Midbrain (tissue), 1 donor: ENCODE results near the gene CFAP119.
A peak's percentile ranks its signal among the peaks of the same experiment; 100 is the strongest.
"Not testable (repeated sequence)": the region's sequence is repeated elsewhere in the genome, so short reads cannot be mapped to it uniquely, and the experiment has no call there.

ENCODE experiments used
- DNase-seq: peaks from one replicate; lab custom pipeline; 2025; lab: John Stamatoyannopoulos, UW

CFAP119 gene

DNA sequence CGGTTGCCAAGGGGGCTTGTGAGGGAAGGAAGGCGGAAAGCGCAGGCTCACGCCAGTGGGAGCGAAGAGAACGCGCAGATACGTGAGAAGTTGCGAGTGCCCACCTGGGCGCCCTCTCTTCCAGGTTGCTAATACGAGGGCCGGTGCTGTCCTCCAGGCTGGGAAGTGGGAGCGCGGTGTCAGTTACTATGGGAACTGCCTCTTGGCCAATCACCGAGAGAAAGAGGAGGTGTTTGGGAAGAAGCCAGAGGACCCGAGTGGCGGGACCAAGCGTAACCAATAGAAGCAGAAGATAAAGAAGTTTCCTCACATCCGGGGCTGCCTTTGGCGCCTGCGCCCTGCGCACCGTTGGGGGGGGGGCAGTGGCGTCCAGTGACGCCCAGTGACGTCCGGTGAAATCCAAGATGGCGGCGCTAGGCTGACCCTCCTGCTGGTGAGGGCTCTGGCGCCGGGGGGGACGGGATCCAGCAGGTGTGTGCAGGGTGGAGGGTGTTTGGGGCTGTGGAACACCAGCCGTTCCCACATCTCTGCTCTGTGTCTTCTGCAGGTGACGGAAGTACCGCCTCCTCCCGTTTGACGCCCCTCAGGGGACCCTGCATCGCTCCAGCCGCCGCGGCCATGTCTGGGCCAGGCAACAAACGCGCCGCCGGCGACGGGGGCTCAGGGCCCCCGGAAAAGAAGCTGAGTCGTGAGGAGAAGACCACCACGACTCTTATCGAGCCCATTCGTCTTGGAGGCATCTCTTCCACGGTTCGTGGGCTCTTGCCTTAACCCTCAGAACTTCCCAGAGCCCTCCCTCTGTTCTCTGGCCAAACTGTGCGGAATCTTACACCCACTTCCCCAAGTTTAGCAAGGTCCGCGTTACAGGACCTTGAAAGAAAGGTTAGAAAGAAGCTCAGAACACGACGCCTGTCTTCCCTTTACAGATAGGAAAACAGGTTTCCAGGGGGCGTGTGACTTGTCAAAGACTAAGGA is at the start of gene CFAP119, which contains the start of gene RNF40:
Gene CFAP119 (minus strand): TSS at position 135 of the 975 bp plus-strand sequence. CDS start 314 bp downstream, outside the sequence.
Gene RNF40 (plus strand): TSS at position 395 of the 975 bp plus-strand sequence. CDS start 224 bp downstream, at position 619.
- peak; percentile 97 for DNase-seq

DNA sequence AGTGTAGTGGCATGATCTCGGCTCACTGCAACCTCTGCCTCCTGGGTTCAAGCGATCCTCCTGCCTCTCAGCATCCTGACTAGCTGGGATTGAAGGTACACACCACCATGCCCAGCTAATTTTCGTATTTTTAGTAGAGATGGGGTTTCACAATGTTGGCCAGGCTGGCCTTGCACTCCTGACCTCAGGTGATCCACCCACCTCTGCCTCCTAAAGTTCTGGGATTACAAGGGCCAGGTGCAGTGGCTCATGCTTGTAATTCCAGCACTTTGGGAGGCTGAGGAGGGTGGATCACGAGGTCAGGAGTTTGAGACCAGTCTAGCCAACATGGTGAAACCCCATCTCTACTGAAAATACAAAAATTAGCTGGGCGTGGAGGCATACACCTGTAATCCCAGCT is 47.8 kb upstream of the CFAP119 start:
- not testable (repeated sequence) for DNase-seq

DNA sequence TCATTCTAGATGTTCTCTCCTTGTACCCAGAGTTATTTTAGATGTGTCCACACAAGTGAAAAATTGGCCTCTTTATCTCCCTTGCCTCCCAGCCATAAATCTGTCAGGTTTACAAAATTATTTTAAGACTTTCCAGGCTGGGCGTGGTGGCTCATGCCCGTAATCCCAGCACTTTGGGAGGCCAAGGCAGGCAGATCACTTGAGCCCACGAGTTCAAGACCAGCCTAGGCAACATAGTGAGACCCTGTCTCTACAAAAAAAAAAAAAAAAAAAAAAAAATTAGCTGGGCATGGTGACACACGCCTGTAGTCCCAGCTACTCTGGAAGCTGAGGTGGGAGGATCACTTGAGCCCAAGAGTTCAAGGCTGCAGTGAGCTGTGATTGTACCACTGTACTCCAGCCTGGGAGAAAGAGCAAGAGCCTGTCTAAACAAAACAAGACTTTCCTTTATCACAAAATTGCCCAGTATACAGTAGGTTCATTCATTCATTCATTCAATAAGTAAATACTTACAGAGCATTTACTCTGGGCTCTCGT is 47.1 kb upstream of the CFAP119 start:
- not testable (repeated sequence) for DNase-seq

DNA sequence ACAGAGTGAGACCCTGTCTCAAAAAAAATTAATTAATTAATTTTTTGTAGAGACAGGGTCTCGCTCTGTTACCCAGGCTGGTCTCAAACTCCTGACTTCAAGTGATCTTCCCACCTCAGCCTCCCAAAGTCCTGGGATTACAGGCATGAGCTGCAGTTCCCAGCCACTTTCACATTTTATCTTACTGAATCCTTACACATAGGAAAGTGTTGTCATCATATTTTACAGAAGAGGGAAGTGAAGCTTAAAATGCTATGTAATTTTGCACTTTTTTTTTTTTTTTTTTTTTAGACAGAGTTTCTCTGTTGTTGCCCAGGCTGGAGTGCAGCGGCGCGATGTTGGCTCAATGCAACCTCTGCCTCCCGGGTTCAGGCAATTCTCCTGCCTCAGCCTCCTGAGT is 46.3 kb upstream of the CFAP119 start:
- DNase-seq, result no peak

DNA sequence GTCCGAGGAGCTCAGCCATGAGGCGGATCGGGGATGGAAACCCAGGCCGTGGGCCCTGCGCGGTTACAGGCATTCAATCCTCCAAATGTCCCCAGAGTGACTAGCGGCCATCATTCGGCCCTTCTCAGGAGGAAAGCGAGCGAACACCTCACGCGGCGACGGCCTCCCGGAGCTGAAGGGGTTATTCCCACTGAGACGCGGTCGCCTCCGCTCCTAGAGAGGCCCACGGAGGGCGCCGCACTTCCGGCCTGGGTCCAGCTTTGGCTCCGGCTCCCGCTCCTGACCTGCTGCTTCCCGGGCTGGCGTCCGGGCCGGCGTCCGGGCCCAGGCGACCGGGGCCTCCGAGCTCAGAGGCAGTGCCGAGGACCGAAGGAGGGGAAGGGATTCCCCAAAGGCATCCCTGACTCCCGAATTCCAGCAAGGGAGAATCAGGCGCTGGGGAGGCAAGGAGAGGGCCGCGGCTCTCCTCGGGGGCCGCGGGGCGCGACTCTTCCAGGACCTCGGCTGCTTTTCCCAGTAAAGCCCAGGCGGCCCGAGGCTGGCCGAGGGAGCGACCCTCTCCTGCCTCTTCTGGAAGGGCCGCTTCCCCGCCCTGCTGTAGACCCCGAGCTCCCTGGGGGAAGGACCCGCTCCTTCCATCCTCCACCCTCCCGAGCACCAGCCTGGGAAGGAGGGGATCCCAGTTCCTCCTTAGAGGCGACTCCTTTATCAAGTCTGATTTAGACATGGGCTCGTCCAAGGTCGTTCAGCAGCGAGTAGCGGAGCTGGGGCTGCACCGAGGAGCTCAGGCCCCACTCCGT is 43.7 kb upstream of the CFAP119 start:
- peak; percentile 91 for DNase-seq

DNA sequence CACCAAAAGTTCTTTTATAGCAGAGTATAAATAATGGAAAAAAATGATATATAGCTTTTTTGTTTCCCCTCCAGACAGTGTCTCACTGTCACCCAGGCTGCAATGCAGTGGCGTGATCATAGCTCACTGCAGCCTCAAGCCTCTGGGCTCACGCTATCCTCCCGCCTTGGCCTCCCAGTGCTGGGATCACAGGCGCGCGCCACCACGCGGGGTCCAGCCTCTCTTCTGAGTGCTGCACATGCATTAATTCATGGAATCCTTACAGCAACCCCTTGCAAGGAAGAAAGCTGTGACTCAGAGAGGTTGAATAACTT is 43.2 kb upstream of the CFAP119 start:
- DNase-seq, result no peak

DNA sequence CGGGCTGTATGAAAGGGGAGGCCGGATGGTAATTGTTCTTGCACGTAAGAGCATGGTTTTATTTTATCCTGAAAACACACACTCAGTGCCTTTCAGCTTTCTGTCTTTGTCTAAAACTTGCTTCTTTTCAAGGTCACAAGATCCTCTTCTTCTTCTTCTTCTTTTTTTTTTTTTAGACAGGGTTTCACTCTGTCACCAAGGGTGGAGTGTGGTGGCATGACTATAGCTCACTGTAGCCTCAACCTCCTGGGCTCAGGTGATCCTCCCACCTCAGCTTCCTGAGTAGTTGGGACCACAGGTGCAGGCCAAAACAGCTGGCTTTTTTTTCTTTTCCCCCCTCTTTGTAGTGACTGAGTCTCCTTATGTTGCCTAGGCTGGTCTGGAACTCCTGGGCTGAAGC is 41.1 kb upstream of the CFAP119 start:
- DNase-seq, result no peak

DNA sequence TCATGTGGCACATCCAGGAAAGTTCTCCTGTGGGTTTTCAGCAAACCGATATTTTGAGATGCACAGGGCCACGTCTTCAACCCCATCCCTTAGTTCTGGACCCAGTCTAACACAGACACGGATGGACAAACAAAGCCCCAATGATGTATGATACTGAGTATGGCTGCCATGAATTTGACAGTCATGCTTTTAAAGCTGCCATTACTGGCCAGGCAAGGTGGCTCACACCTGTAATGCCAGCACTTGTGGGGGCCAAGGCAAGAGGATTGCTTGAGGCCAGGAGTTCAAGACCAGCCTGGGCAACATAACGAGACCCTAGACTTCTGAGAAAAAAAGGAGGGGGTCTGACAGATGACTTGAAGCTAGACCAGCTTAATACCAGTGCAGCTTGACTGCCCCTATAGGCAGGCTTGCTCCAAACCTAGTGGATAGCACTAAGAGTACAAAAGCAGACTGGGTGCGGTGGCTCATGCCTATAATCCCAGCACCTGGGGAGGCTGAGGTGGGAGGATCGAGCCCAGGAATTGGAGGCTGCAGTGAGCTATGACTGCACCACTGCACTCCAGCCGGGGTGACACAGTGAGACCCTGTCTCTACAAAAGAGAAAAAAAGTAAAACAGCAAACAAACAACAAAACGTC is 35.9 kb upstream of the CFAP119 start:
- DNase-seq, result no peak

DNA sequence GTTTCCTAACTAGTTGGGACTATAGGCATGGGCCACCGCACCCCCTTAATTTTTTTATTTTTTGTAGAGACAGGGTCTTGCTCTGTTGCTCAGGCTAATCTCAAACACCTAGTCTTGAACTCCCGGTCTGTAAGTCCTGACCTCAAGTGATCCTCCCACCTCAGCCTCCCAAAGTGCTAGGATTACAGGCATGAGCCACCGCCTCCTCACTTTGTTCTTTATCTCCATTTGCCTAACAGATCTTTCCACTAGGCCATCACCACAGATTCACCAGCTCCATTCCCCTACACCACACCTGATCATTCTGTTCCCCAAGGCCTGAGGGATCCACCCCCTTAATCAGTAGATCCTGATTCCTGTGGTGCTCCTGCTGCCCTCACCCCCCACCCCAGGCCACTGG is 32.8 kb upstream of the CFAP119 start:
- DNase-seq, result no peak

DNA sequence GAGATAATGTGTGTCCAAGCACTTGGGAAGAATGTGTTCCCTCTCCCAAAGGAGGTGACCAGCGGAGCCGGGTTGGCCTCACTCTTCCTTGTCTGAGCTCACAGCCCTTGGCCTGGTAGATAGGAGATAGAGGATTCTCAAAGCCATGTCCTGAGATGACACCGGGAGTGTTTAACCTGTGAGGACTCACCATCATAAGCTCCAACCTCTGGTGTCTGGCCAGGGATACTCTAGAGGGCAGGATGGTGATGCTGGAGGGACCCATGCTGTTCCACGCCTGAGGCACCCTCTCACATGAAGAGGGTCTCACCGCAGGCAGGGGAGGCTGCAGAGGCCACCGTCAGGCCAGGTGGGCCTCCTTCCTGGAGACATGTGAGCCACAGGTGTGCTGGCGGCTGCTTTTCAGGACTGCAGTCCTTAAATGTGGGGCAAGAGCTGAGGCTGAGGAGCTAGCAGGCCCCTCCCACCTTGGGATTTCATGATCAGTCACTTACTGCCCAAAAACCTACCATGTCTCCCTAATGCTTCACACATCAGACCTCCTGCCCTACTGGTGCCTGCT is 31.7 kb upstream of the CFAP119 start:
- DNase-seq, result no peak

DNA sequence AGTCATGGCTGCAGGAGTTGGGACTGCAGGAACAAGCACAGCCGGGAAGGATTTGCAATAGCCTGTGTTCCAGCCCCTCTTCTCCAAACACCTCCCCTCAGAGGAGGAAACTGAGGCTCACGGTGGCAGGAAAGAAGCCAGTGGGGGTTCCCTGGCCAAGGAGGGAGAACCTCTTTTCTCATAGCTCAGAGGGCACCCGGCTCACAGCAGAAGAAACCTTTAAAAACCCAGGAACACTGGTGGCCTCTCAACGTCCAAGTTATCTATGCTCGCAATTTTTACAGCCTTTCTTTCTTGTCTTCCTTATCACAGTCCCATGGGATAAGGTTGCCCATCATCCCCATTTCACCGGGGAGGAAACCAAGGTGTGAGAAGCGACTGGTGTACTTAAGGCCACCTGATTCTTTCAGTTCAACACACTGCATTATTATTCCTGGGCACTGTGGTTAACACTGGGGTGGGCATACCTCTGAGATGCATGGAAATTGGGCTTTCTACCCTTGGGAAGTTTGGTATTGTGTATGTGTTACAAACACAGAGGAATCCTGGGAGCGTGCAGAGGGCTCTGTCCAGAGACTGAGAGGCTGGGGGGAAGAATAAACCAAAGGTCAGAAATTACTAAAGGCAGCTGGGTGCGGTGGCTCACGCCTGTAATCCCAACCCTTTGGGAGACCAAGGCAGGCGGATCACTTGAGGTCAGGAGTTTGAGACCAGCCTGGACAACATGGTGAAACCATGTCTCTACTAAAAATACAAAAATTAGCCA is 25.9 kb upstream of the CFAP119 start:
- peak; percentile 51 for DNase-seq

DNA sequence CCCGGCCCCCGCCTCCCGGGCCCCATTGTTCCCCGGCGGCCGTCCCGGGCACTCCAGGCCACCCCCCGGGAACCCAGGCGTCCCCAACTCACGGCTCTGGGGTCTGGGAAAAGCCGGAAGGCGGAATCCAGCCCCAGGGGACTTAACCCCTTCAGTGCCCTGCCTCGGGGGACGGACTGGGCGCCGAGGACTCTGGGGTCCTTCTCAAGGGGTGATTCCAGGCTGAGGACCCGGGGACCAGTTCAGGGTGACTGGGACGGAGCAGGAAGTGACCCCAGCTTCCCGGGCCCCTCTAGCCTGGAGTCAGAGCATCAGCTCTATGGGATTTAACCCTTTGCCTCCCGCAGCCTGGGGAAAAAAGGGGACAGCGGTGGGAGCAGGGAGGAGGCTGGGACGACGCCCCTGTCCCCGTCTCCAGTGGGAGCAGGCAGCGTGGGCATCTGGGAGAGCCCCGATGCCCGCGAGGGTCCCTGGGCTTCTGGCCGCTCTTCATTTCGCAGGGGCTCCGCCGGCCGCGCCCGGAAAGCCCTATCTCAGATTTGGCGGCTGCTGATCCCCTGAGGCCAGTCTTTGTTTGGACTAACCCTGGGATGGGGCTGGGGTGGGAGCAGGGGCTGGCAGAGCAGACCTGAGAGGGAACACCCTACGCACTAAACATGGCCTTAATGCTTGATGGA is 25.2 kb upstream of the CFAP119 start, which contains the start of gene ZNF629:
Gene ZNF629 (minus strand): TSS at position 270 of the 677 bp plus-strand sequence. CDS start 2,723 bp downstream, outside the sequence.
- peak; percentile 86 for DNase-seq

DNA sequence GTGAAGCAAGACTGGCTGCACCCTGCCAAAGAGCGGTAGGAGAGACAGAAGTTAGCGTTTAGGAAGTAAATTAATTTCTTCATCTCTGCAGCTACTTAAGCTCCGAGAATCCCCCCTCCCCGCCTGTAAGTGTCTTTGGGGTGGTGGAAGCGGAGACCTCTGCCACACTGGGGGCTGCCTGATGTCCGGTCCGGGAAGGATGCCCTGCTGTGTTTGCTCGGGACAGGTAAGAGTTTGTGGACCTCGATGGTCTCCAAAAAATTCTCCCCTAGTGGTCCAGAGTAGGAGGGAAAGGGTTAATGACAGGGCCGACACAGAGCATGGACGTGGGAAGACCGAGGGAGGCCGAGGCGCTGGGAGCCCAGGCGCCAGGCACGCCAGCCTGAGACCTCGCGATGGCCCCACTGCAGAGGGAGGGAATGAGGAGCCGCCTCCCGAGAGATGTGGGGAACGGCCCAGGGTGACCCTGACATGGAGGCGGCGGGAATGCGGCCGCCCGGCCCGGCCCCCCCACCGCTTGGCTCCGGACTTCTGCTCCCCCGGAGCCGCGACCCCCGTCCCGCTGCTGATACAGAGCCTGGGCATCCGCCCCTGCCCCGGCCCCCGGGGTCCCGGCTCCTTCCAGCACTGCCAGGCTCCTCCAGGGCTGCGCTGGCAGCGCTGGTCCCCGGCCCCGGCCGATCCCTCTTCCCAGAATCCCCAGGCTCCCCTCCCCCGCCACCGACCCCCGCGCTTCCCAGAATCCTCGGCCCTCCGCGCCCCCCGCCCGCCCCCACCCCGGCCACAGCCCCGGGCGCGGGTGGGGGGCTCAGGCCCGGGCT is 24.5 kb upstream of the CFAP119 start:
- no peak for DNase-seq

DNA sequence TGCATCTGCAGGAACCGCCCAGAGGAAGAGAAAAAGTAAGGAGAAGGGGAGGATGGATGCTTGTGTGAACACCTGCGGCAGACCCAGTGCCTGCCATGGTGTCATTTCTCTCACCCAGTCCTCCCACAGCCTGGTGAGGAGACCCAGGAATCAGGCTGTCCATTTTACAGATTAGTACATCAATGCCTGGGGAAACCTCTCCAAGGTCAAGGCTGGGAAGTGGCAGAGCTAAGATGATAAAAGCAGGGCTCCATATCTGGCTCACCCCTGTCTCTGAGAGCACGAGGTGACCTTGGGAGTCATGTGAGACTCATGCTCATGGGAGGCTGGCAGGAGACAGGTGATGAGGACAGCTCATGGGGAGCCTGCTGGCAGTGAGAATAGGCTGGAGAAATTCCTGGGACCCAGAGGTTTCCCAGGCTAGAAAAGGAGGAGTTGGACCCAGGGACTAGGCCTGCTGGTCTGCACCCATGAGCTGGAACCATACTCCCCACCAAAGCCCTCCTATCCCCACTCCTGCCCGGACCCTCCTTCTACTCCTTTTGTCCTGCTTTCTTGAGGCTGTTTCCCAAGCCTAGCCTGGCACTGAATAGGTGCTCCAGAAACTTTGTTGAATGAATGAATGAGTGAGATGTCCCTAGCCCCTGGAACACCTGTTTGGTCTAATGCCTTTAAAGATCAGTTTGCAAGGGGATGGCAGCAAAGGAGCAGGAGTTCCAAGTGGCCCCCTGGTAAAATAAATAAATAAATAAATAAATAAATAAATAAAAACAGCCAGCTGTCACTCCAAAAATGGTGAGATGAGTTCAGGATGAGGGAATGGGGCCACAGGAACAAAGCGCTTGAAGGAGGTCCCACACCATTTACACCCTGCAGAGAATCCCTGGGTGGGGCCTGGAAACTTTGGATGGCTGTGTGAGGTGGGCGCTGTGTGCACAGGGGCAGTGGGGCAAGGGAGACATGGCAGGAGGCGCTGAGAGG is 23.6 kb upstream of the CFAP119 start:
- DNase-seq, result no peak

DNA sequence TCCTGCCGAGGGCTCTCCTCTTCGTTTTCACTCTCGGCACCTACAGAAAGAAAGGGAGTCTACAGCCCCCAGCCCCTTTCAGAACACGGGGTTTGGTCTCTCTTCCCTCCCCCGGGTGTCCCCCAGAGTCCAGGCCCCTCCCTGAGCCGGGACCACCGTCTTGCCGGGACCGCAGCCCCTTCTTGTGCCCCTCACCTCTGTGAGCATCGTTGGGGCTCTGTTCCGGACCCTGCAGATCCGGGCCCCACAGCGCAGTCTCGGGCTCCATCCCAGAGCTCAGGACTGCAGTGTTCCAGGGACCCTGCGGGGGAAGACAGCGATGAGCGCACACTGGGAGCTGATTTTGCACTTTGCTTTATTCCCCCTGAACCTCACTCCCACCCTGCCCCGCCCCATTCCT is 22.4 kb upstream of the CFAP119 start:
- DNase-seq, result no peak

DNA sequence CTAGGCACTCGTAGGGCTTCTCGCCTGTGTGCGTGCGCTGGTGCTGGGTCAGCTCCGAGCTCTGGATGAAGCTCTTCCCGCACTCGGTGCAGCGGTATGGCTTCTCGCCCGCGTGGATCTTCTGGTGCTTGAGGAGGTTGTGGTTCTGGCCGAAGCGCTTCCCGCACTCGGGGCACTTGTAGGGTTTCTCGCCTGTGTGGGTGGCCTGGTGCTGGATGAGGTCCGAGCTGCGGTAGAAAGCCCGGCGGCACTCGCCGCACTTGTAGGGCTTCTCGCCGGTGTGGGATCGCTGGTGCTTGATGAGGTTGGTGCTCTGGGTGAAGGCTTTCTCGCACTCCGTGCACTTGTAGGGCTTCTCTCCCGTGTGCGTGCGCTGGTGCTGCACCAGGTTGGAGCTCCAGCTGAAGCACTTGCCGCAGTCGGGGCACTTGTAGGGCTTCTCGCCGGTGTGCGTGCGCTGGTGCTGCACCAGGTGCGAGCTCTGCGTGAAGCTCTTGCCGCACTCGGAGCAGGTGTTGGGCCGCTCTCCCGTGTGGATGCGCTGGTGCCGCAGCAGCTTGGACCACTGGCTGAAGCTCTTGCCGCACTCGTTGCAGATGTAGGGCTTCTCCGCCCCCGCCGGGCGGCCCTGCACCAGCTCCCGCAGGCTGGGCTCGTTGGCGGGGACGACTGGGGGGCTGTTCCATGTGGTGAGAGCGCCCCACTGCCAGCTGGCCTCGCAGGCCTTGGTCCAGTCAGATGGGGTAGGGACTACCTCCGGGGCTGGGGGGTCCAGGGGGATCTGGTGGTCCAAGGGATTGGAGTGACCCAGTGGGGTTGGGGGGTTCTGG is 21.6 kb upstream of the CFAP119 start:
- DNase-seq, result no peak
